Body of pancreas (tissue), 4 donors: Measurements from ENCODE around the gene BCKDK. TPM values are rescaled to one million over a fixed set of nuclear protein-coding genes. Genes with fewer than 3 reads are reported as not detected.
"Not testable (repeated sequence)": the region's sequence is repeated elsewhere in the genome, so short reads cannot be mapped to it uniquely, and the experiment has no call there.

ENCODE experiments used
- ATAC-seq: fragments of 150-250 bp; one replicate; pipeline ENCODE4 v1.9.1; 2016
- DNase-seq, 4 donors: peaks; one replicate each; pipeline ENCODE4 v3.0.0-alpha.2; 2019
- H3K27ac ChIP-seq, 4 donors: fragments of 200-600 bp; sonication (generic); 1 replicate in 3 of 4; 2 replicates in 1 of 4; pipeline versions ENCODE4 v1.5.1 to v1.6.1; 2016 to 2019; ENCODE audit warnings: mild to moderate bottlenecking in 1 of 4, mixed read lengths in 1 of 4, moderate library complexity in 1 of 4
- H3K27me3 ChIP-seq, 2 donors: fragments of 200-600 bp; sonication (generic); one replicate each; pipeline ENCODE4 v1.6.0; 2016; ENCODE audit warnings: mild to moderate bottlenecking in 1 of 2
- H3K36me3 ChIP-seq, 2 donors: fragments of 200-600 bp; sonication (generic); replicated peaks in 1 of 2; 2 replicates each; pipeline ENCODE4 v1.5.1; 2016; ENCODE audit warnings: low read depth in 2 of 2; ENCODE audit not compliant: insufficient read depth in 1 of 2
- H3K4me1 ChIP-seq: fragments of 200-600 bp; sonication (generic); one replicate; pipeline ENCODE4 v1.6.0; 2016
- H3K4me3 ChIP-seq, 2 donors: fragments of 200-600 bp; sonication (generic); 1 replicate in 1 of 2; 2 replicates in 1 of 2; pipeline ENCODE4 v1.5.1; 2016 to 2019
- H3K9me3 ChIP-seq, 3 donors: fragments of 200-600 bp; sonication (generic); 1 replicate in 2 of 3; 2 replicates in 1 of 3; pipeline ENCODE4 v1.5.1; 2016
- CTCF ChIP-seq, 7 experiments: fragments of 450-650 bp in 4 of 7; fragments of 200-600 bp in 3 of 7; sonication (generic) in 3 of 7; IDR thresholded peaks; one replicate each; pipeline ENCODE4 v1.5.1; 2016 to 2019; ENCODE audit warnings: antibody characterized with exemption in 7 of 7
- POLR2A ChIP-seq, 3 donors: fragments of 450-650 bp; IDR thresholded peaks; one replicate each; pipeline ENCODE4 v1.6.1; 2016; ENCODE audit warnings: antibody characterized with exemption in 3 of 3, mild to moderate bottlenecking in 2 of 3
- WGBS, 2 donors: methylation state at CpG; one replicate each; pipeline ENCODE4 v1.1.5; 2017; 5-methylcytosine and 5-hydroxymethylcytosine counted together
- intact Hi-C: fragments of 100-400 bp; cut with DNase I; formaldehyde crosslinking; loops from one replicate; pipeline ENCODE4 v1.15.1; 2023
- total RNA-seq, 2 donors: library from RNA; depleted of rRNA; stranded (reverse); fragments of >200 nt; gene quantifications; one replicate each; pipeline ENCODE4 v1.1.0, GENCODE V29; 2016

BCKDK gene
- total RNA-seq, 2 donors from 2014 or later: 33.9 to 61.7 TPM

DNA sequence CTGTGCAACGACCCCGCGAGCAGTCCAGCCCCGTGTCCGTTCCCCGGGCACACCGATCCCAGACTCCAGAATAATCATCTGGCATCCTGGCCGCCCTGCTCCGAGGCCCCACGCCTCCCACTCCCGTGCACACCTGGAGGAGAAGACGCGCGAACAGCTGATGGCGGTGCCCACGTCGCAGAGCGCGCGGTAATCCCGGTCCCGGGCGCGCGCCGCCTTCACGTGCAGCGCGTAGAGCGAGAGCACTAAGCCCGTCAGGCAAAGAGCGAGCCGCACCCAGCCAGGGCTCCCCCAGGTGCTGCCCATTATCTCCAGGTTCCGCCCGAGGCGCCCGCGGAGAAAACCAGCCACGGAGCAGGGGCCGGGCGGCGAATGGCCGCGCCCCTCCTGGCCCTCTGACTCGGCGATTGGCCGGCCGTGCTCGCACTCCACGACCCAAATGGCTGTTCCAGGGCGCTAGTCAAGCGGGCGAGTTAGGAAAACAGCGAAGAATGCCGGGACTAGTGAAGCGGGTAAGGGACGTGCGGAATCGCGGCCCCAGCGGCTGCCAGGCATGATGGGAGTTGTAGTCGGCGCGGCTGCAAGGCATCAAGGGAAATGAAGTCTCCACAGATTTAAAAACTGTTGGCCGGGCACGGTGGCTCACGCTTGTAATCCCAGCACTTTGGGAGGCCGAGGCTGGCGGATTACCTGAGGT lies 13.6 kb upstream of the BCKDK start, which contains the start of gene VKORC1:
TSS of gene VKORC1 (minus strand) at position 374 of the 697 bp plus-strand sequence. CDS start at position 306, 68 bp downstream.
- Histone ChIP-seq H3K9me3 (no peaks in the 10 kb centered on the region), H3K27me3 (no peaks in the 10 kb centered on the region), H3K27ac (peak within 1 kb of the TSS; percentile 72 to 94 (median 91)), H3K36me3 (peaks cover 0 to 2% of the 10 kb centered on the region in 2 donors), H3K4me1 (peaks cover 24% of the 10 kb centered on the region), H3K4me3 (peak within 1 kb of the TSS; percentile 59 to 71)
- peak in 4 of 7 experiments; percentile 3 to 20 (median 14) for TF ChIP-seq CTCF (IDR thresholded peaks at IDR 0.05)
- TF ChIP-seq POLR2A (IDR thresholded peaks at IDR 0.05): peak; percentile 57 to 81 (median 81)
- DNase-seq (peak; percentile 96 to 98 (median 96)), ATAC-seq (peak; percentile 98)
- 0% methylated on average over 5 to 67 of the region's 69 CpGs for WGBS, 2 donors
- intact Hi-C loops: no loop called here

DNA sequence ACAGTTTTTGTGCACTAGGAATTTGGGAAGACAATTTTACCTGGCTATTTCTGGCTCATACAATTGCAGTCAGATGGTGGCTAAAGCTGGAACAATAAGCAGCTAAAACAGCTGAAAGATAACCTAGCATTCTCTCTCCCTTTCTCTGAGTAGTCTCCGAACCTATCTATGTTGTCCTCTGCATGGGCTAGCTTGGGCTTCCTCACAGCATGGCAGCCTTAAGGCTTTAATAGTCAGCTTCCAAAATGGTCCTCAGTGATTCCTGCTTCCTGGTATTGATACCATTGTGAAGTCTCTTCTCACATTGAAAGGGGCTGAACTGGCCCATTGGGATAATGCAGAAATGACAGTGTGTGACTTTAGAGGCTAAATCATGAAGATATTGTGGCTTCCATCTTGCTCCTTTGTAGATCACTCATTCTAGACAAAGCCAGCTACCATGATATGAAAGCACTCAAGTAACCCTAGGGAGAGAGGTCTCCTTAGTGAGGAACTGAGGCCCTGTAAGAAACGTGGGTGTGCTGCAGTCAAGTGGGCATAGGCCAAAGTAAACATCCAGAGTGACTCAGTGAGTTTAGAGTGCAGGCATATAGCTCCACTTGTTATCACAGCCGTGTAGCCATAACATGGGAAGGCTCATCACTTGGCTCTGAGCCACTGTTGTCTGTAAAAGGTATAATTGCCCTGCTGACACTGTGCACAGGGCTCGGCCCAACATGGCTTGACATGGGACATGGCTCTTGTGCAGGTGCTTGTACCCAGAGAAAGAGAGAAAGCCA lies 8.1 kb upstream of the BCKDK start:
- Histone ChIP-seq H3K27me3 (no peaks in the 10 kb centered on the region), H3K4me1 (peaks cover 9% of the 10 kb centered on the region), H3K9me3 (no peaks in the 10 kb centered on the region), H3K36me3 (no peaks in the 10 kb centered on the region), H3K27ac (no peak overlapping the region), H3K4me3 (no peak overlapping the region)
- DNase-seq: no peak
- ATAC-seq: no peak
- TF ChIP-seq POLR2A (IDR thresholded peaks at IDR 0.05): no peak
- TF ChIP-seq CTCF (IDR thresholded peaks at IDR 0.05): no peak
- intact Hi-C loops: loop anchor here (5.0 kb wide), 1 partner anchor 47 kb away; no protein-coding TSS in a partner anchor
- 60 to 100% methylated on average over 2 to 4 of the region's 4 CpGs for WGBS, 2 donors

DNA sequence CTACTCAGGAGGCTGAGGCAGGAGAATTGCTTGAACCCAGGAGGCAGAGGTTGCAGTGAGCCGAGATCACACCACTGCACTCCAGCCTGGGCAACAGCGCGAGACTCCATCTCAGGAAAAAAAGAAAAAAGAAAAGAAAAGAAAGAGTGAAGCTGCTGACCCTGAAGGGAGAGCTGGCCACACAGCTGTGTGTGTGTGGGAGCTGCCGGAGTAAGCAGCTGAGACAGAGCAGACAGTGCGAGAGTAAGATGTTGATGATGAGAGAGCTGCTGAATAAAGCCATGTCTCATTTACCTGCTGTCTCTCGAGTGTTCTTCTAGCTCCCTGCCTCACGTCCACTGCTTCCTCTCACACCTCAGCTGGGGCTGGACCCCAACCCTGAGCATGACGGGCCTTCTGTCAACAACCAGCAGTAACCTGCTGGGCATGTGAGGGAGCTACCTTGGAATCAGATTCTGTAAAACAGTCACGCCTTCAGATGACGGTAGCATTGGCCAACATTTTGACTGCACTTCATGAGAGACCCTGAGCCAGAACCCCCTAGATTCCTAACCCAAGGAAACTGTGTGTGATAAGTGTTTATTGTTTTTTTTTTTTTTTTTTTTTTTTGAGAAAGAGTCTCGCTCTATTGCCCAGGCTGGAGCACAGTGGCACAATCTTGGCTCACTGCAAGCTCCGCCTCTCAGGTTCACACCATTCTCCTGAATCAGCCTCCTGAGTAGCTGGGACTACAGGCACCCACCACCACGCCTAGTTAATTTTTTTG lies 7.1 kb upstream of the BCKDK start:
- not testable (repeated sequence) for H3K4me1 ChIP-seq, H3K9me3 ChIP-seq, H3K27me3 ChIP-seq, DNase-seq, H3K4me3 ChIP-seq, H3K36me3 ChIP-seq, H3K27ac ChIP-seq, ATAC-seq
- 80 to 85% methylated on average over 12 to 13 of the region's 13 CpGs for WGBS, 2 donors
- intact Hi-C loops: loop anchor here (5.0 kb wide), 1 partner anchor 46 kb away; no protein-coding TSS in a partner anchor

DNA sequence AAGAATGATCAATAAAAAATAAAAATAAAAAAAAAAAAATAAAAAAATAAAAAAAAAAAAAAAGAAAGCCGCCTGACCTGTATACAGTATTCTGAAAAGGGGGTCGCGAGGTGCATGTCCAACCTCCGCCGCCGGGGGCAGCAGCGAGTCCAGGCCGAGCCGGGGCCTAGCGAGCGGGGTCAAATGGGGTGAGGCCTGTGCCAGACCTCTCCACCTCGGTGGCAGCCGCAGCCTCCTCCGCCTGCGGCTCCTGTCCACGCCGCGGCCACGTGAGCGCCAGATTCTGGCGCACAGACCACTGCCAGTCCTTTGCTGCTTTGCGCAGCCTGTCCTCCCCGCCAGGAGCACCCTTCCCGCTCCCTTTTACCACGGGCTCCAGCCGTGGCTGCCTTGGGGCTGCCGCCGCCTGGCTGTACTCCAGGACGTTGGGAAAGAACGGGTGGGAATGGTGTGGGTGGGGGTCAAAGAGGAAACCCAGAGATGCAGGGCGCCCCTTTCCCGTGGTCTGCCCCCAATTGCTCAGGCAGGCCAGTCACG lies 2.4 kb upstream of the BCKDK start:
- intact Hi-C loops: no loop called here
- WGBS, 2 donors: 7 to 8% methylated on average over 33 of the region's 33 CpGs
- ATAC-seq (peak; percentile 95), DNase-seq (peak; percentile 92 to 94 (median 92))
- H3K27ac ChIP-seq: peak overlapping the region in 3 of 4 donors; percentile 73 to 87 (median 84)
- H3K4me3 ChIP-seq: no peak overlapping the region
- H3K36me3 ChIP-seq: no peaks in the 10 kb centered on the region
- no peaks in the 10 kb centered on the region for H3K27me3 ChIP-seq
- peaks cover 36% of the 10 kb centered on the region for H3K4me1 ChIP-seq
- no peaks in the 10 kb centered on the region for H3K9me3 ChIP-seq
- TF ChIP-seq POLR2A (IDR thresholded peaks at IDR 0.05) (peak in 1 of 3 donors; percentile 28), CTCF (IDR thresholded peaks at IDR 0.05) (peak; percentile 89 to 100 (median 93))
